Thyroid gland (tissue), 4 donors: Measurements from ENCODE around the gene CSTF3. TPM values are rescaled to one million over a fixed set of nuclear protein-coding genes. Genes with fewer than 3 reads are reported as not detected.

Source experiments
- DNase-seq, 2 donors: peaks; one replicate each; pipeline ENCODE4 v3.0.0-alpha.2; 2019
- H3K27ac ChIP-seq, 3 donors: fragments of 200-600 bp; sonication (generic); 1 replicate in 2 of 3; 2 replicates in 1 of 3; pipeline ENCODE4 v1.5.1; 2016 to 2019; ENCODE audit warnings: mild to moderate bottlenecking in 1 of 3, moderate library complexity in 1 of 3
- H3K27me3 ChIP-seq: fragments of 200-600 bp; sonication (generic); one replicate; pipeline ENCODE4 v1.5.1; 2019
- H3K36me3 ChIP-seq, 2 donors: fragments of 200-600 bp; sonication (generic); one replicate each; pipeline ENCODE4 v1.5.1; 2016 to 2019
- H3K4me1 ChIP-seq, 2 donors: fragments of 200-600 bp; sonication (generic); one replicate each; pipeline ENCODE4 v1.5.1; 2017 to 2019
- H3K4me3 ChIP-seq, 3 donors: fragments of 200-600 bp; sonication (generic); replicated peaks in 1 of 3; 1 replicate in 2 of 3; 2 replicates in 1 of 3; pipeline ENCODE4 v1.5.1; 2016; ENCODE audit warnings: mild to moderate bottlenecking in 1 of 3
- H3K9me3 ChIP-seq: fragments of 200-600 bp; sonication (generic); one replicate; pipeline ENCODE4 v1.5.1; 2017
- CTCF ChIP-seq, 6 experiments: fragments of 200-600 bp in 3 of 6; fragments of 450-650 bp in 3 of 6; sonication (generic) in 3 of 6; IDR thresholded peaks; one replicate each; pipeline ENCODE4 v1.5.1; 2016 to 2019; ENCODE audit warnings: antibody characterized with exemption in 6 of 6, mild to moderate bottlenecking in 2 of 6, inconsistent platforms in 1 of 6, moderate library complexity in 1 of 6
- POLR2A ChIP-seq, 2 donors: fragments of 450-650 bp; IDR thresholded peaks; one replicate each; pipeline ENCODE4 v1.6.1; 2017; ENCODE audit warnings: antibody characterized with exemption in 2 of 2, mild to moderate bottlenecking in 2 of 2, moderate library complexity in 1 of 2
- WGBS, 2 donors: methylation state at CpG; one replicate each; pipeline ENCODE4 v1.1.5; 2017; 5-methylcytosine and 5-hydroxymethylcytosine counted together
- intact Hi-C: fragments of 100-400 bp; cut with DNase I; formaldehyde crosslinking; loops from one replicate; pipeline ENCODE4 v1.15.1; 2023
- total RNA-seq, 4 donors: library from RNA; depleted of rRNA; stranded (reverse); fragments of >200 nt; gene quantifications; one replicate each; pipeline ENCODE4 v1.2.3, GENCODE V29; 2016

The CSTF3 gene
- total RNA-seq, 4 donors from 2014 or later = 18.1 to 30.4 (median 26.2) TPM

GRCh38 chr11:33172996-33173395 is 11.7 kb upstream of the CSTF3 start:
- H3K9me3 ChIP-seq = no peaks in the 10 kb centered on the region
- 80 to 93% methylated on average over 2 of the region's 2 CpGs for WGBS, 2 donors
- TF ChIP-seq POLR2A (IDR thresholded peaks at IDR 0.05) (no peak), CTCF (IDR thresholded peaks at IDR 0.05) (no peak)
- no peaks in the 10 kb centered on the region for H3K36me3 ChIP-seq
- no peak overlapping the region for H3K4me3 ChIP-seq
- H3K27me3 ChIP-seq = no peaks in the 10 kb centered on the region
- no peak overlapping the region for H3K27ac ChIP-seq
- DNase-seq = no peak
- H3K4me1 ChIP-seq = peaks cover 8 to 45% of the 10 kb centered on the region in 2 donors
- intact Hi-C loops = no loop called here

GRCh38 chr11:33172345-33172744 is 11.1 kb upstream of the CSTF3 start:
- Histone ChIP-seq H3K4me3 (no peak overlapping the region), H3K27me3 (no peaks in the 10 kb centered on the region), H3K9me3 (no peaks in the 10 kb centered on the region), H3K36me3 (no peaks in the 10 kb centered on the region), H3K4me1 (peaks cover 8 to 51% of the 10 kb centered on the region in 2 donors), H3K27ac (no peak overlapping the region)
- TF ChIP-seq POLR2A (IDR thresholded peaks at IDR 0.05) = no peak
- 95% methylated on average over 5 of the region's 5 CpGs for WGBS, 2 donors
- intact Hi-C loops = no loop called here
- DNase-seq = no peak

GRCh38 chr11:33171251-33171650 is 10.0 kb upstream of the CSTF3 start:
- no peaks in the 10 kb centered on the region for H3K36me3 ChIP-seq
- H3K4me3 ChIP-seq = no peak overlapping the region
- WGBS, 2 donors = 29 to 54% methylated on average over 1 of the region's 1 CpG
- TF ChIP-seq CTCF (IDR thresholded peaks at IDR 0.05) (no peak), POLR2A (IDR thresholded peaks at IDR 0.05) (peak in 1 of 2 donors; percentile 19)
- H3K27ac ChIP-seq = peak overlapping the region; percentile 50 to 71 (median 61)
- DNase-seq = peak; percentile 25 to 26
- peaks cover 8 to 56% of the 10 kb centered on the region in 2 donors for H3K4me1 ChIP-seq
- H3K27me3 ChIP-seq = no peaks in the 10 kb centered on the region
- intact Hi-C loops = no loop called here
- no peaks in the 10 kb centered on the region for H3K9me3 ChIP-seq

- Histone ChIP-seq H3K27ac (peak overlapping the region; percentile 22 to 53 (median 47)), H3K9me3 (no peaks in the 10 kb centered on the region), H3K27me3 (no peaks in the 10 kb centered on the region), H3K4me1 (peaks cover 8 to 56% of the 10 kb centered on the region in 2 donors), H3K36me3 (no peaks in the 10 kb centered on the region), H3K4me3 (no peak overlapping the region)
- intact Hi-C loops = loop anchor here (5.0 kb wide), 1 partner anchor 89 kb away; the partner anchor contains the start of gene HIPK3
- TF ChIP-seq CTCF (IDR thresholded peaks at IDR 0.05) = no peak
- TF ChIP-seq POLR2A (IDR thresholded peaks at IDR 0.05) = no peak
- WGBS, 2 donors = 26 to 29% methylated on average over 4 of the region's 4 CpGs
- no peak for DNase-seq
Measured at GRCh38 chr11:33168709-33169200, 7.5 kb upstream of the CSTF3 start.

GRCh38 chr11:33162831-33163230 is 1.6 kb upstream of the CSTF3 start:
- no peak for DNase-seq
- Histone ChIP-seq H3K27ac (no peak overlapping the region), H3K27me3 (no peaks in the 10 kb centered on the region), H3K36me3 (no peaks in the 10 kb centered on the region), H3K9me3 (no peaks in the 10 kb centered on the region), H3K4me1 (peaks cover 10 to 27% of the 10 kb centered on the region in 2 donors), H3K4me3 (no peak overlapping the region)
- TF ChIP-seq POLR2A (IDR thresholded peaks at IDR 0.05) (no peak), CTCF (IDR thresholded peaks at IDR 0.05) (no peak)
- intact Hi-C loops = no loop called here
- WGBS, 2 donors = 95 to 98% methylated on average over 8 of the region's 8 CpGs
